Skin epidermis (tissue), 12 donors: ENCODE data around the gene HMGN3.
A peak's percentile ranks its signal among the peaks of the same experiment; 100 is the strongest.
"Not testable (repeated sequence)": the region's sequence is repeated elsewhere in the genome, so short reads cannot be mapped to it uniquely, and the experiment has no call there.

ENCODE experiments used
- H3K27ac ChIP-seq, 21 experiments: fragments of 200-600 bp; sonication (generic) in 11 of 21; one replicate each; pipeline ENCODE4 v1.5.0; 2020; ENCODE audit warnings: mild to moderate bottlenecking in 3 of 21, inconsistent platforms in 2 of 21, moderate library complexity in 2 of 21
- H3K4me3 ChIP-seq, 7 experiments: fragments of 200-600 bp; sonication (generic) in 2 of 7; one replicate each; pipeline ENCODE4 v1.5.0; 2020; ENCODE audit warnings: inconsistent platforms in 2 of 7, mild to moderate bottlenecking in 2 of 7, moderate library complexity in 1 of 7

Gene HMGN3

DNA sequence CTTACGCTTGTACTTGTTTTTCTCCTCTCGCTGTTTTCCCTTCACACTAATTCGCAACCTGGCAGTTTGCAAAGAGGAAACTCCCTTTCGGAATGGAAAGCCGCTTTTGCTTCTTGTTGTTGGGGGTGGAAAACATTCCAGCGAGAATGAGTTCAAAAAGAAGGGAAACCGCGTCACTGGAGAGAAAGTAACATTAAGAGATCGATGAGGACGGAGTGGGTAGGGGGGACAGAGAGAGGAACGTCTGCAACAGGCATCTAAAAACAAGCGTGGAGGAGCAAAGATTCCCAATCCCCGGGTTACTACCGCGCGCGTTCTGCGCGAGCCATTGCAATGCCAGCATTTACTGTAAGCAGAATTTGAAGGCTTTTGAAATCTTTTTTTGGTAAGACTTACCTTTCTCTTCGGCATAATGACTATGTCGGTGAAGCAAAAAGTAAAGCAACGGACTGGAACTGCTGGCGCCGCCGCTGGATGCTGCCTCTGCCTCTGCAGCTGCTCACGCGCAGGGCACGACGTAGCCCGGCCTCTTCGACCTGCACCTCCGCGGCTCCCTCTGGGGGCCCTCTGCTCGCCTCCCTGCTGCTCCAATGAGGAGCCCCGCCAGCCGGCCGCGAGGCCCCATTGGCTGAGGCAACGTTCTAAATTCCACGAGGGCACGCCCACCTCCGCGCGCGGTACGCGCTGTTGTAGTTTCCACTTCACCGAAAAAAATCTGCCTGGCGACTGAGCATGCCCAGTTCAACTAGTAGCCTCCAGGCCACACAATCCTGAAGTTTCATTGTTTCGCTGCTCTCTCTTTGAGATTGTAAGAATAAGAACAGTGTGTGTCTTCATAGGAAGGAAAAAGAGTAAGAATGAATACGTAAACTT lies at the start of gene HMGN3:
Gene HMGN3, minus strand, starts transcription at position 533 of the 873 bp plus-strand sequence.
- Histone ChIP-seq H3K4me3 (peak within 1 kb of the TSS; percentile 42 to 74 (median 61)), H3K27ac (peak within 1 kb of the TSS; percentile 33 to 94 (median 83))

DNA sequence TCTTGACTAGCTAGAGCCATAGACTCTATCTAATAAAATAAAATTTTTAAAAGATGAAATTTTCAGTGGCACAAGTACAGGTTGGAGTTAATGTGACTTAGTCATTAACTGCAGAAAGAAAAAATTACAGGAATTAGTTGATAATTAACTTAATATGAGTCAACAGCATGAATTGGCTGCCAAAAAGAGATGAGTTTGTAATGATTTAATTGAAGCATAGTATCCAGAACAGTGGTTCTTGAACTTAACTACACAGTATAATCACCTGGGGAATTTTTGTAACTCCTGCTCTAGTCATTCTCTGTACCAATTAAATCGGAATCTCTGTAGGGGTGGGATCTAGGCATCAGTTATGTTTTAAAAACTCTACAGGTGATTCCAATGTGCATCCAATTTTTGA lies 46.3 kb upstream of the HMGN3 start:
- no peak overlapping the region for H3K27ac ChIP-seq
- no peak overlapping the region for H3K4me3 ChIP-seq

GRCh38 chr6:79277109-79277508 lies 42.6 kb upstream of the HMGN3 start:
- no peak overlapping the region for H3K27ac ChIP-seq
- no peak overlapping the region for H3K4me3 ChIP-seq

GRCh38 chr6:79269877-79270276 lies 35.4 kb upstream of the HMGN3 start:
- Histone ChIP-seq H3K27ac (peak overlapping the region in 1 of 21 experiments; percentile 15), H3K4me3 (no peak overlapping the region)

- Histone ChIP-seq H3K4me3 (no peak overlapping the region), H3K27ac (no peak overlapping the region)
Measured at GRCh38 chr6:79267128-79267527, 32.6 kb upstream of the HMGN3 start.

DNA sequence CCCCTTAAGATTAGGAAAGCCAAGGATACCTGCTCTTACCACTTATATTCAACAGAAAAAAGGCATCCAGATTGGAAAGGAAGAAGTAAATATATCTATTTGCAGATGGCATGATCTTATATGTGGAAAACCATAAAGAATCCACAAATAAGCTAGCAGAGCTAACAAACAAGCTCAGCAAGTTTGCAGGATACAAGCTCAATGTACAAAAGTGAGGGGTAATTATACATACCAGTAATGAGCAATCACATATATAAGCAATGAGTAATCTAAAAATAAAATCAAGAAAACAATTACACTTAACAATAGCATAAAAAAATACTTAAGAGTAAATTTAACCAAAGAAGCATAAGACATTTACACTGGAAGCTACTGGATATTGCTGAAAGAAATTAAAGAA lies 31.6 kb upstream of the HMGN3 start:
- no peak overlapping the region for H3K4me3 ChIP-seq

DNA sequence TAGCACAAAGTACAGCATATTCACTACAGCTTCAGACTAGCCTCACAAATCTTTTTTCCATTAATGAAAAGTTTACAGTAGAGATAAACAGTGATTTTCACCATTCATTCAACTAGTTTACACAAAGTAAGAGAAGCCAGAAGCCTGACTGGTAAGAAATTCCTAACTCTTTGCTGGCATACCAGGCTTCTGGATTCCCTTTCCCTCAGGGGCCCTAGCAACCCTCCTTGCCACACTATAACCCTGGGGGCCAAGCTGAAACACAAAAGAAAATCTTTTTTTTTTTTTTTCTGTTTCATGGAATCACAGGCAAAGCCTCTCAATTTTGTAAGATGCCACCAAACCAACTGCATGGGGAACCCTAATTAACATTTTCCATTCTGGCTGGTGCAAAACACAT lies 28.9 kb upstream of the HMGN3 start:
- H3K27ac ChIP-seq = no peak overlapping the region
- H3K4me3 ChIP-seq = no peak overlapping the region

More for the DNA sequence above, 31.6 kb upstream of the HMGN3 start:
- H3K27ac ChIP-seq = no peak overlapping the region

- H3K4me3 ChIP-seq = no peak overlapping the region
- no peak overlapping the region for H3K27ac ChIP-seq
Measured at GRCh38 chr6:79261666-79262065, 27.2 kb upstream of the HMGN3 start.

DNA sequence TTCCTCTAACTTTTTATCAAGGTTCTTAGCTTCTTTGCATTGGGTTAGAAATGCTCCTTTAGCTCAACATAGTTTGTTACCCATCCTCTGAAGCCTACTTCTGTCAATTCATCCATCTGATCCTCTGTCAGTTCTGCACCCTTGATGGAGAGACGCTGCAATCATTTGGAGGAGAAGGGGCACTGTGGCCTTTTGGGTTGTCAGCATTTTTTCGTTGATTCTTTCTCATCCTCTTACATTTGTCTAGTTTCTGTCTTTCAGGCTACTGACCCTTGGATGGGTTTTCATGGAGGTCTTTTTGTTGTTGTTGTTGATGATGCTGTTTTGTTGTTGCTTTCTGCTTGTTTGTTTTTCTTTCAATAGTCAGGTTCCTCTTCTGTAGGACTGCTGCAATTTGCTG lies 26.3 kb upstream of the HMGN3 start:
- no peak overlapping the region for H3K27ac ChIP-seq
- no peak overlapping the region for H3K4me3 ChIP-seq

- no peak overlapping the region for H3K27ac ChIP-seq
- no peak overlapping the region for H3K4me3 ChIP-seq
Measured at GRCh38 chr6:79257381-79258205, 23.1 kb upstream of the HMGN3 start.

DNA sequence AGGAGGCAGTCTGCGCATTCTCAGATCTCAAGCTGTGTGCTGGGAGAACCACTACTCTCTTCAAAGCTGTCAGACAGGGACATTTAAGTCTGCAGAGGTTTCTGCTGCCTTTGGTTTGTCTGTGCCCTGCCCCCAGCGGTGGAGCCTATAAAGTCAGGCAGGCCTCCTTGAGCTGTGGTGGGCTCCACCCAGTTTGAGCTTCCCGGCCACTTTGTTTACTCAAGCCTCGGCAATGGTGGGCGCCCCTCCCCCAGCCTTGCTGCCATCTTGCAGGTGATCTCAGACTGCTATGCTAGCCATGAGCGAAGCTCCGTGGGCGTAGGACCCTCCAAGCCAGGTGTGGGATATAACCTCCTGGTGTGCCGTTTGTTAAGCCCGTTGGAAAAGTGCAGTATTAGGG lies 22.3 kb upstream of the HMGN3 start:
- H3K27ac ChIP-seq, H3K4me3 ChIP-seq: not testable (repeated sequence)

GRCh38 chr6:79255086-79255485 lies 20.6 kb upstream of the HMGN3 start:
- not testable (repeated sequence) for H3K4me3 ChIP-seq, H3K27ac ChIP-seq

DNA sequence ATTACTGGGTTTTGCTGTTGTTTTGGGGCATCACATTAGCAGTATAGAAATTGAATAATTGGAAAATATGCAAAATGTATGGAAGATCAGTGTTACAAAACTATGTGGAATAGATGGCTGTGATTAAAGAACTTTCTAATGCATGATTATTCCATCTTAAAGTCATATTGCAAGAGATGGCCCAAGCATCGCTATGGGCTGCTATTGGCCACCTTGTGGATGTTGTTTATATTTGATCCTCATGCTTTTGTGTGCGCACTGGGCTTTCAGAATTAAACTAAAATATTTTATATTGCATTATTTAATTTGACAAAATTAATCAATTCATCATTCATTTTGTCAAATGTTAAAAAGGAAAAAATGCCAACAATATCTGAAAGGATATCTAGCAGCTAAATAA lies 16.1 kb upstream of the HMGN3 start:
- Histone ChIP-seq H3K4me3 (no peak overlapping the region), H3K27ac (no peak overlapping the region)

DNA sequence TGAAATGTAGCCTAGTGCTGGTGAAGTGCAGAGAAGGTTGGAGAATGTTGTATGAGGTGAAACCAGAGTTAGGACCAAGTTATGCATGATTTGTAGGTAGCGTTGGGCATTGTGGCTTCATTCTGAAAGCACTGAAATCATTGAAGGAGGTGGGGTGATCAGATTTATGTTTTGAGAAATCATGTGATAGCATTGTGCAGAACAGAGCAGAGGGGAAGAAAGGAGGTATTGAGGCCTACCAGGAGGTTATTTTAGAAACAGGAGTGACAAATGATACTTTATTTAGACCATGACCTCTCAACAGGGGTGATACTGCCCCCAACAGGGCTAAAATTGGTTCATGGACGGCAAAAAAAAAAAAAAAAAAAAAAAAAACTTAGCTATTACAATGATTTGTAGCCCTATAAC lies 15.6 kb upstream of the HMGN3 start:
- Histone ChIP-seq H3K4me3 (no peak overlapping the region), H3K27ac (no peak overlapping the region)

- Histone ChIP-seq H3K27ac (no peak overlapping the region), H3K4me3 (no peak overlapping the region)
Measured at GRCh38 chr6:79249136-79249535, 14.7 kb upstream of the HMGN3 start.

- no peak overlapping the region for H3K27ac ChIP-seq
- no peak overlapping the region for H3K4me3 ChIP-seq
Measured at GRCh38 chr6:79246891-79247290, 12.4 kb upstream of the HMGN3 start.

DNA sequence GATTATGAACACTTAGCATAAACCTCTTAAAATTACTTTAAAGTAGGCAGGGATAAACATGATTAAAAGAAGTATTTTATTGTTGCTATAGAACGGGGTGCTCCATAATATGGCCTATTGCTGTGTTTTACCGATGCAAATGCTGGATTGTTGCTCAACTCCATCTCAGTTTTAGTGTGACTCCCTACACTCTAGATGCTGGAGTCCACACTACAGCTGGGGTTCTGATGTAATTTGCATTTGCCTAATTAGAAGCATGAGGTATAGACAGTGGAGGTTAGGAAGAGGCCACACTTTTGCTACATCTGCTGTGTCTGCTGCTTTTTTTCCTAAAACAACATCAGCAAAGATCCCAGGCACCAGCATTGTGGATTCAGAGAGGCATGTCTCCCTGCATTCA lies 6.7 kb upstream of the HMGN3 start:
- Histone ChIP-seq H3K4me3 (no peak overlapping the region), H3K27ac (no peak overlapping the region)

DNA sequence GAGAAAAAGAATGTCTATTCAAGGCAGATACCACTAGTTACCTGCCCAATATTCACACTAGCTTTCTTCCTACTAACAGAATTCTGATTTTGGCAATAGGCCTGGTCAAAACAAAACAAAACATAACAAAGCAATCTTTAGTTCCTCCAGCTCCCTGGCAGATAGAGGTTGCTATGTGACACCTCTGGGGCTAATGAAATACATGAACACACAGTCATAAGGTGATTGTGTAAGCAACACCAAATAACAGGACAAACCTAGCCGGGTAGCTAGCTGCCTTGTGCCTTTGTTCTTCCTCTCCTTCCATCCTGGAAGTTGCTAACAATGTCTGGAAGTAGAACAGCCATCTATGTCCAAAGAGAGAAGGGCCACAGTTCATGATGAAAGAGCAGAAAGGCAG lies 6.0 kb upstream of the HMGN3 start:
- Histone ChIP-seq H3K4me3 (no peak overlapping the region), H3K27ac (no peak overlapping the region)

- Histone ChIP-seq H3K27ac (no peak overlapping the region), H3K4me3 (no peak overlapping the region)
Measured at GRCh38 chr6:79239536-79240168, 5.2 kb upstream of the HMGN3 start.

DNA sequence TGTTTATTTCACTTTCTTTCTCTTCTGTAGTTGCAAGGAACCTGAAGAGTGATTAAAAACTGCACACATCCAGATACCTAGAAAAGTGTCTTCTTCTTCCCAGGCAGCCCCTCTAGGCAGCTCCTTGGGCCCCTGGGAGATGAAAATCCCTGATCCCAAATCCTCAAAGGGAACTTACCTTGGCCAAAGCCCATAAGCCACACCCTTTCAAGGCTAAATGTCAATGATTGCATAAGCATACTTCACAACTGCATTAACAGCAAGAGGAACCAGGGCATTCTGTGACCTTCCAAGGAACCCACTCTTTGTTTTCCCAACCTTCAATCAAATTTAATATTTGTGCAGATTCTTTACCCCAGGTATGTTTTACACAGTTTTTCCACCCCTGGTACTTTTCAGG lies 4.4 kb upstream of the HMGN3 start:
- Histone ChIP-seq H3K4me3 (no peak overlapping the region), H3K27ac (no peak overlapping the region)

DNA sequence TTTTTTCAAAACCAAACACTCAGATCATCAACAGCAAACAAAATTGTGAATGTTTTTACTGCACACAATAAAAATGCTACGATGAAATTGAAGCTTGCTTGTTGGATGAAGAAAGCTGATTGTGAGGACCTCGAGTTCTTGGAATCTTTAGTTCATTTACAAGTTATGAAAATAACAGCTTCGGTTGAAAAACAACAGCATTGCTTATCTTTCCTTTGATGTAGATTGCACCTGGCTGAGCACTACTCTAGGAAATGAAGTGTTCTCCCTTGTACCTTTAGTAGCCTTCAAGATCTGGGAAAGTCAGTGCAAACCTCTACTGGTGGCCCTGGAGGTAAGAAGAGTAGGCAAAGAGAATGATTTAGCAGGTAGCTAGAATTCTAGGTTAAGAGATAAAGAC lies 2.2 kb upstream of the HMGN3 start:
- Histone ChIP-seq H3K27ac (no peak overlapping the region), H3K4me3 (no peak overlapping the region)
